Cardiac fibroblast (primary cell): ENCODE data around the gene FAM200A.
A peak's percentile ranks its signal among the peaks of the same experiment; 100 is the strongest.

Experiments
- DNase-seq, 2 donors: peaks; one replicate each; pipeline versions ENCODE4 v3.0.0 to v3.0.0-alpha.2; 2010; ENCODE audit warnings: low read depth in 2 of 2
- H3K4me3 ChIP-seq, 2 donors: replicated peaks in 1 of 2; 1 replicate in 1 of 2; 2 replicates in 1 of 2; pipeline ENCODE4 v1.5.1; 2011; ENCODE audit warnings: low read depth in 2 of 2, low read length in 2 of 2, mild to moderate bottlenecking in 2 of 2, moderate library complexity in 1 of 2
- CTCF ChIP-seq: IDR thresholded peaks from one replicate; pipeline ENCODE4 v1.5.1; 2011; ENCODE audit warnings: low read depth, mild to moderate bottlenecking, low read length, inconsistent platforms

Gene FAM200A

GRCh38 chr7:99562832-99563231 is 10.9 kb upstream of the FAM200A start:
- no peak overlapping the region for H3K4me3 ChIP-seq
- TF ChIP-seq CTCF = no peak
- DNase-seq = peak; percentile 94 to 99

GRCh38 chr7:99562114-99562784 is 10.3 kb upstream of the FAM200A start:
- H3K4me3 ChIP-seq = no peak overlapping the region
- TF ChIP-seq CTCF = no peak
- DNase-seq = no peak

DNA sequence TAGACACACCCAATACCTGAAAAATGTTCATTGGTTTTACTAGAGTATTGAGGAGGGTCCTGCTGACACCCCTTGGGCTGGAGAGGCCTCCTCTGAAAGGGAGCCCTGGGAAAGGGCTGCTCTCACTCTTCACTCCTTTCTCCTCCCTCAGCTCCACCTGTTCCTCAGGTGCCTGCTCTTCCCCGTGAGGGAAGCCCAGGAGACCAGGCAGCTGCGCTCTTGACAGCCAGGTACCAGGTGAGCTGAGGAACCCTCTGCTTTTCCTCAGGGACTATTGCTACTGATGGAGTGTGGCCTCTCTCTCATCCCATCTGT is 9.8 kb upstream of the FAM200A start:
- TF ChIP-seq CTCF = no peak
- no peak for DNase-seq
- no peak overlapping the region for H3K4me3 ChIP-seq

DNA sequence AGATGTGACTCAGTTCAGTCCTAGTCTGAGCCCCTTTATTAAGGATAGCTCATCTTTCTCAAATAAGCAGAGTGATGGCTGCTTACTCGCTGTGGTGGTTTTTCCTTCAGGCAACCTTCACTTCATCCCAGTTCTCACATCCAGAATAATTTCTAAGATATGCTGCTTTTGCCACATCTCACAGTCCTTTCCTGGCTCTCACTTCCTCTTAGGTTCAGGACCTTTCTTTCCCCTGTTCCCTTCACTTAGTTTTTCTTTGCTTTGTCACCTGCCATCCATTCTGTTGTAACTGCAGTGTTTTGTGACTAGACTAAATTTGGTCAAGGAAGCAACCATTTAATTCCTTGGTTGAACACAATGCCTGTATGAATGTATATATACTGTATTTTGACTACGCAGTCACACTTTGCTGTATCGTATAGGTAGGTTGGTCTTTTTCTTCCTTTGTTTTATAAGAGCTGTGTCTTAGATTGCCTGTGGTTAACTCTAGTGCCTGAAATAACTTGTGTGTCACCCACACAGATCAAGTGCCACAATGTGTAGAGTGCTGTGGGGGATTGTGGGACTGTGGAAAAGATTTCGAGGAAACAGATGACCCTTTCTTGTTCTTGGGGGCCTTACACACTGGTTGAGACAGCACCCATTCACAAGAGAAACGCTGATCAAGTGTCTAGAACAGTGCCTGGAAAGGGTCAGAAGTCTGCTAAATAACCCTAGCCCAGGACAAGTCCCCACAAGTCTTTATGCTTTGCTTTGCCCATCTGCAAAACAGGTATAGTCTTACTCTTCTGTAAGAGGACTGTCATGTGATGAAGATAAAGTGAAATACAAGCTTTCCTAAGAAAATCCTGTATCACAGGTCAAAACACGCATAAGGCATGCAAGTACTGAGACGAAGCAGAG is 9.2 kb upstream of the FAM200A start:
- no peak overlapping the region for H3K4me3 ChIP-seq
- DNase-seq = no peak
- TF ChIP-seq CTCF = no peak

- DNase-seq = peak in 1 of 2 donors; percentile 37
Observed at GRCh38 chr7:99559175-99559915, 7.4 kb upstream of the FAM200A start.

More at GRCh38 chr7:99559175-99559915, 7.4 kb upstream of the FAM200A start:
- TF ChIP-seq CTCF = no peak
- peak overlapping the region; percentile 86 to 91 for H3K4me3 ChIP-seq
